Lung (tissue), 12 donors: ENCODE data around the gene COG4. TPM values are rescaled to one million over a fixed set of nuclear protein-coding genes. Genes with fewer than 3 reads are reported as not detected.

Source experiments
- ATAC-seq: fragments of 200-7000 bp; cut with Tn5 transposase; one replicate; pipeline ENCODE4 v1.9.1; 2020; ENCODE audit warnings: moderate number of reproducible peaks; ENCODE audit not compliant: insufficient read depth, low FRiP score
- DNase-seq, 3 donors: peaks; one replicate each; pipeline ENCODE4 v3.0.0-alpha.2; 2013 to 2017
- H3K27ac ChIP-seq, 2 donors: one replicate each; pipeline ENCODE4 v1.5.1; 2013; ENCODE audit warnings: mild to moderate bottlenecking in 2 of 2, moderate library complexity in 2 of 2, control low read depth in 1 of 2, inconsistent platforms in 1 of 2, low read depth in 1 of 2, low read length in 1 of 2
- H3K27me3 ChIP-seq, 3 donors: one replicate each; pipeline ENCODE4 v1.5.1; 2013; ENCODE audit warnings: low read length in 2 of 3; ENCODE audit not compliant: control insufficient read depth in 3 of 3, insufficient read depth in 3 of 3
- H3K36me3 ChIP-seq, 4 donors: one replicate each; pipeline ENCODE4 v1.5.1; 2013; ENCODE audit warnings: low read length in 4 of 4, mild to moderate bottlenecking in 1 of 4, moderate library complexity in 1 of 4; ENCODE audit not compliant: control insufficient read depth in 4 of 4, insufficient read depth in 4 of 4
- H3K4me1 ChIP-seq, 5 donors: one replicate each; pipeline ENCODE4 v1.5.1; 2013; ENCODE audit warnings: low read length in 5 of 5, mild to moderate bottlenecking in 2 of 5, moderate library complexity in 1 of 5; ENCODE audit not compliant: control insufficient read depth in 5 of 5, insufficient read depth in 5 of 5
- H3K4me3 ChIP-seq: one replicate; pipeline ENCODE4 v1.5.1; 2013; ENCODE audit warnings: mild to moderate bottlenecking, control low read depth, moderate library complexity
- H3K9ac ChIP-seq, 2 donors: one replicate each; pipeline ENCODE4 v1.5.1; 2013; ENCODE audit warnings: low read length in 2 of 2, control low read depth in 1 of 2; ENCODE audit not compliant: insufficient read depth in 1 of 2
- H3K9me3 ChIP-seq, 4 donors: one replicate each; pipeline ENCODE4 v1.5.1; 2013; ENCODE audit warnings: low read length in 3 of 4, mild to moderate bottlenecking in 1 of 4, moderate library complexity in 1 of 4; ENCODE audit not compliant: control insufficient read depth in 4 of 4, insufficient read depth in 3 of 4
- CTCF ChIP-seq: IDR thresholded peaks from 2 replicates; pipeline ENCODE4 v1.5.1; 2012; ENCODE audit warnings: mild to moderate bottlenecking; ENCODE audit errors: control extremely low read depth, extremely low read depth
- WGBS, 2 donors: extraction: QIAGEN DNeasy Blood & Tissue Kit; methylation state at CpG; one replicate each; pipeline ENCODE4 v1.1.7; 2013; 5-methylcytosine and 5-hydroxymethylcytosine counted together
- polyA plus RNA-seq, 2 donors: library from polyadenylated mRNA; stranded (reverse); fragments of 200-250 nt; gene quantifications; one replicate each; pipeline ENCODE4 v1.2.1, GENCODE V29; 2013
- total RNA-seq, 2 donors: library from RNA; depleted of rRNA in 1 of 2; stranded (reverse); fragments of >200 nt in 1 of 2; gene quantifications; one replicate each; pipeline ENCODE4 v1.2.1, GENCODE V29; 2014 to 2021
- donor health status: control.
- donor health status: control.
- donor health status: Bipolar disorder and iron deficiency.
- donor health status: healthy.
- donor health status: DM: yes; HTN: yes; CAD: no.

The COG4 gene
- total and polyA plus RNA-seq, 4 donors: 29.3 to 65.8 (median 39.4) TPM

- H3K36me3 ChIP-seq: peaks cover 39 to 70% (median 57%) of the 10 kb centered on the region in 4 donors
- H3K4me3 ChIP-seq: no peak overlapping the region
- no peaks in the 10 kb centered on the region for H3K4me1 ChIP-seq
- no peak overlapping the region for H3K27ac ChIP-seq
- DNase-seq (no peak), ATAC-seq (no peak)
- no peaks in the 10 kb centered on the region for H3K9me3 ChIP-seq
- no peak overlapping the region for H3K9ac ChIP-seq
- 92 to 94% methylated on average over 3 of the region's 3 CpGs for WGBS, 2 donors
- no peaks in the 10 kb centered on the region for H3K27me3 ChIP-seq
- no peak for TF ChIP-seq CTCF
Measured at GRCh38 chr16:70556063-70556462, 32.7 kb upstream of the COG4 start.

GRCh38 chr16:70553645-70554044, 30.3 kb upstream of the COG4 start:
- TF ChIP-seq CTCF: no peak
- H3K27me3 ChIP-seq: no peaks in the 10 kb centered on the region

GRCh38 chr16:70552675-70553074, 29.3 kb upstream of the COG4 start:
- DNase-seq (no peak), ATAC-seq (no peak)
- H3K9ac ChIP-seq: no peak overlapping the region
- H3K9me3 ChIP-seq: no peaks in the 10 kb centered on the region
- no peak for TF ChIP-seq CTCF
- H3K4me3 ChIP-seq: no peak overlapping the region
- WGBS, 2 donors: 95 to 96% methylated on average over 8 of the region's 8 CpGs
- H3K36me3 ChIP-seq: peaks cover 42 to 77% (median 58%) of the 10 kb centered on the region in 4 donors
- H3K4me1 ChIP-seq: peaks cover 0 to 4% (median 0%) of the 10 kb centered on the region in 5 donors
- no peak overlapping the region for H3K27ac ChIP-seq
- no peaks in the 10 kb centered on the region for H3K27me3 ChIP-seq

More at GRCh38 chr16:70553645-70554044, 30.3 kb upstream of the COG4 start:
- H3K4me3 ChIP-seq: no peak overlapping the region
- no peak for ATAC-seq
- H3K27ac ChIP-seq: no peak overlapping the region
- H3K36me3 ChIP-seq: peaks cover 40 to 75% (median 54%) of the 10 kb centered on the region in 4 donors
- peaks cover 0 to 4% (median 0%) of the 10 kb centered on the region in 5 donors for H3K4me1 ChIP-seq
- no peak overlapping the region for H3K9ac ChIP-seq
- H3K9me3 ChIP-seq: no peaks in the 10 kb centered on the region
- no peak for DNase-seq

- Histone ChIP-seq H3K27ac (no peak overlapping the region), H3K4me1 (peaks cover 0 to 4% (median 0%) of the 10 kb centered on the region in 5 donors), H3K9me3 (no peaks in the 10 kb centered on the region), H3K36me3 (peaks cover 42 to 72% (median 56%) of the 10 kb centered on the region in 4 donors), H3K27me3 (no peaks in the 10 kb centered on the region), H3K4me3 (no peak overlapping the region), H3K9ac (no peak overlapping the region)
- ATAC-seq (no peak), DNase-seq (no peak)
- no peak for TF ChIP-seq CTCF
- 69 to 76% methylated on average over 3 of the region's 3 CpGs for WGBS, 2 donors
Measured at GRCh38 chr16:70551788-70552187, 28.4 kb upstream of the COG4 start.
